HG02759 (cell line): ENCODE measurements around the gene GLT6D1.
"Not testable (repeated sequence)": the region's sequence is repeated elsewhere in the genome, so short reads cannot be mapped to it uniquely, and the experiment has no call there.

ENCODE experiments used
- ATAC-seq: cut with Tn5 transposase; IDR thresholded peaks from one replicate; pipeline ENCODE4 v1.9.1; 2021; ENCODE audit warnings: mild to moderate bottlenecking, moderate library complexity; ENCODE audit not compliant: unreplicated experiment

The GLT6D1 gene

GRCh38 chr9:135665795-135666189, 26.5 kb upstream of the GLT6D1 start:
- ATAC-seq: no peak

GRCh38 chr9:135664801-135665794, 25.8 kb upstream of the GLT6D1 start:
- no peak for ATAC-seq

- no peak for ATAC-seq
These were observed 24.9 kb upstream of the GLT6D1 start for GRCh38 chr9:135664266-135664665.

GRCh38 chr9:135663857-135664256, 24.5 kb upstream of the GLT6D1 start:
- no peak for ATAC-seq

- no peak for ATAC-seq
These were observed 24.1 kb upstream of the GLT6D1 start for GRCh38 chr9:135663451-135663770.

- no peak for ATAC-seq
These were observed 23.6 kb upstream of the GLT6D1 start, which contains the start of gene LCN9 for GRCh38 chr9:135662758-135663450. Gene LCN9 (plus strand): TSS chr9:135663309. CDS start chr9:135663322, 13 bp downstream.

- ATAC-seq: no peak
These were observed 22.6 kb upstream of the GLT6D1 start for GRCh38 chr9:135661816-135662560.

GRCh38 chr9:135660407-135660806, 21.1 kb upstream of the GLT6D1 start:
- no peak for ATAC-seq

GRCh38 chr9:135659252-135659651, 19.9 kb upstream of the GLT6D1 start:
- ATAC-seq: no peak

GRCh38 chr9:135657416-135657815, 18.1 kb upstream of the GLT6D1 start:
- no peak for ATAC-seq

- no peak for ATAC-seq
These were observed 16.0 kb upstream of the GLT6D1 start for GRCh38 chr9:135655317-135655716.

GRCh38 chr9:135650408-135650807, 11.1 kb upstream of the GLT6D1 start:
- ATAC-seq: no peak

- no peak for ATAC-seq
These were observed 10.2 kb upstream of the GLT6D1 start for GRCh38 chr9:135649508-135649907.

- ATAC-seq: no peak
These were observed 9.4 kb upstream of the GLT6D1 start for GRCh38 chr9:135648494-135649410.

- ATAC-seq: no peak
These were observed 8.5 kb upstream of the GLT6D1 start for GRCh38 chr9:135647884-135648283.

- ATAC-seq: no peak
These were observed 5.4 kb upstream of the GLT6D1 start for GRCh38 chr9:135644631-135645218.

- ATAC-seq: no peak
These were observed 2.4 kb upstream of the GLT6D1 start for GRCh38 chr9:135641745-135642144.

GRCh38 chr9:135641047-135641446, 1.7 kb upstream of the GLT6D1 start:
- no peak for ATAC-seq

- not testable (repeated sequence) for ATAC-seq
These were observed 2.3 kb downstream of the GLT6D1 start for GRCh38 chr9:135636930-135637530.
